Fibroblast of the conjunctiva (primary cell): ENCODE results near the gene KLF12.

Source experiments
- DNase-seq: peaks from one replicate; pipeline ENCODE4 v3.0.0-alpha.2; 2010; ENCODE audit warnings: low read depth

Gene KLF12

GRCh38 chr13:74134777-74135325 lies 647 bp upstream of the KLF12 start:
- no peak for DNase-seq

DNA sequence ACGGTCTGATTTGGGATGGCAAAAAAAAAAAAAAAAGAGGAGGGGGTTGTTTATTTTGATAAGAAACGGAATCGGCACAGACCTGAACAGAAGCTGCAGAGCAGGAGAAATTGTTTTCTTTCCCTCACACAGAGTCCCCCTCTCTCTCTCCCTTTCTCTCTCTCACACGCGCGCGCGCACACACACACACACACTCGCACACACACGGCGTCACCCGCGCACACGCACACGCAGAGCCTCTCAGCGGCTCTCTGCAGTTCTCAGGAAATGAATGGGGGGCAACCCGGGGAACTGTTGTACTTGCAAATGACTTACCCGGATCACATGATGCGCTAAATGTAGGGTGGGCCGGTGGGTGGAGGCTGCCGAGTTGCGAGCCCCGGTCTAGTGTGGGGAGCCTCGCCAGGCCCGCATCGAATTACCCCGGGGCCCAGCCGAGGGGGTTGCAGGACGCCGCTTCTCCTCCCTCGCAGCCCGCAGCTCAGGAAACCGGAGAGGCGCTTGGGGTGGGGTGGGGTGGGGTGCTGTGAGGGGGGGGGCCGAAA lies 475 bp downstream of the KLF12 start:
- DNase-seq: peak; percentile 92

DNA sequence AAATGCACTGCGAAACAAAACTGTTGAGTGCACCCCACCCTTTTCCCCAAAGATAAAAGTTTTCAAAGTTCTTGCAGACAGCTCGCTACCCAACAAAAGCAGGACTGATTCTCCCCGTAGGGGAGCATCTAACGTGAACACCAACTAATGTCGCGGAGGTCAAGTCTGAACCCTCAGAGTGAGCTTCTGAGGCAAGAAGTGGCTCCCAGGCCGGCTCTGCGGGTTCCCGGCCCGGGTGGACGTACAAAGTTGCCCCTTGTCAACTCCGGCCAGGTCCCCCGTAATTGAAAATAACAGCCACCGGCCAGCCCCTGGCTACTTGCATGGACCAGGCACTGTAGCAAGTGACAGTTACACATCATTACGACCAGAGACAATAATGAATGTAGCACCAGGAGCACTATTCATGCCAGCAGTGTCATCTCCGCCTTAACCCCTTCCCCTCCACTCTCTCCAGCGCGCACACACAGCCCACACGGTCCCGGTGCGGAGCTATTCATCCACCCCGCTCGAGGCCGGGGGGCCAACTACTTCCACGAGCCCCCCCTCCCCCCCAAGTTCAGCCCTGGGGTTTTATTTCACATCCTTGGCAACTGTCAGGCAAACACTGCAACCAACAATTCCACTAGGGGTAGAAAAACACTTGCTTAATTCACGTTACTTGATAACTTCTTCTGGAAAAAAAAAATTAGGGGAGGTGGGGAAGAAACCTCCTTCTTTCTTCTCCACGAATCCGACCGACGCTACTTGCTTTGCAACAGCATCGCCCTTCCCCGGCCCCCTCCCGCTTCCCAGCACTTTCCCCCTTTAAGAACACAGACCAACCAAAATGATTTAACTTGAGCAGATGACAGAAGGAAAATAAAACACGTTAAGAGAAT lies 1.2 kb downstream of the KLF12 start:
- no peak for DNase-seq

GRCh38 chr13:74132152-74132775 lies 1.9 kb downstream of the KLF12 start:
- DNase-seq: no peak

- DNase-seq: no peak
These were observed 3.0 kb downstream of the KLF12 start for GRCh38 chr13:74131227-74131626.

GRCh38 chr13:74129500-74130191 lies 4.6 kb downstream of the KLF12 start:
- DNase-seq: no peak

DNA sequence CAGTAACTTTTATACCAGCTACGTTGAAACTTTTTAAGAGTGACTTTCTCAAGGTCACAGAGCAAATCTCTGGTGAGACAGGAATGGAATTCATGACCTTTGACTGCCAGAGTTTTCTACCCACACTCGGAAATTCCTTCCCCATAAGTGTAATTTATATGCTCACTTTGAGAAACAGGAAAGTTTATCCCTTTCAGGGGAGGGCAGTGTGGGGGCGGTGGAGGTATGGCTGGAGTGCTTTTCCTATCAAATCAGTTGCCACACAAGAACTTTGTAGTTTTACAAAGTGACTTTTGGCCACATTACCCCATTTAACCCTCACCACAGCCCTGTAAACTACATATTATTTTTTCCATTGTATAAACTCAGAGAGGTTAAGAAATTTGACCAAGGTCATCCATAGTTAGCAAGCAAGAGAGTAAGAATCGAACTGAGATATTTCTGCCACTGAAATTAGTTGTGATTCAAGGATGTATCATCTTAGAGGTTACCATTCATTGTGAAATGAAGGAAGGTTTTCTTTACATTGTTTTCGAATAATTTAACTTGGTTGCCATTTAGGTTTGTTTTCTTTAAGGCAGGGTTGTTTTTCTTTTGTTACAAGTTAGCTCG lies 5.9 kb downstream of the KLF12 start:
- DNase-seq: no peak

DNA sequence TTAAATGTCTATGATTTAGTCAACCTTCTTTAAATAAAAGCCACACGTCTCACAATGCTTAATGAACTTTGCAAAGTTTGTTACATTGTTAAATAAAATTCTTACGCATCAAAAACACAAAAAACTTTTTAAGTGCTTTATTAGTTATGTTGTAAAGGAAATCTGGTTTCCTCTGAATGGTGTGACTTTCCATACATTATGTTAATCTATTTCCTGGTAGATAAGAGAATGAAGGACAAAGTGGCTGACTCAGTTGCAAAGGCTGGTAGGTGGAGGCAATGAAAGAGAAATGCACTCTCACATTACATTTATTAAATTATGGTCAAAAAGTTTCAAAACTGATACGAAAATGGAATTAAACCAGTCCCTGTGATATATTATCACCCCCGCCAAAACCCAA lies 15.9 kb downstream of the KLF12 start:
- DNase-seq: no peak

DNA sequence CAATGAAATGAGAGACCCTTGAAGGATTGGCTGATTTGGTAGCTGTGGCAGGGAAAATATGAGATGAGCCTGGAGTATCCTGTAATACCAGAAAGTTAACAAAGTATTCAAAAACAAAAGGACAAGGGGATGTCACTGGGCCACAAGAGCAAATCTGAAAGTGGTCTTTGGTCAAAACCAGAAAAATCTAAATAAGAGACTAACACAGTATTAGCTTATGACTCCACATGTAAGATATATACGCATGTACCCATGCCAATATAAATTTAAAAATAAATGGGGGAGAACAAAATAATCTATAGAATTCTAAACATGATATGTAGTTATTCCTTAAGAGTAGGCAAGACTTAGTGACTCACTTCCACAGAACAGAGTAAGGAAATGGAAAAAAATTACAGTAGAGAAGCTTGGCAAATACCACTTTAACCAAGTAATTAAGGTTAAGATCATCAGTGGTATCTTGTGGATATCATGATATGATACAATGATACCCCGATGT lies 16.9 kb downstream of the KLF12 start:
- no peak for DNase-seq

DNA sequence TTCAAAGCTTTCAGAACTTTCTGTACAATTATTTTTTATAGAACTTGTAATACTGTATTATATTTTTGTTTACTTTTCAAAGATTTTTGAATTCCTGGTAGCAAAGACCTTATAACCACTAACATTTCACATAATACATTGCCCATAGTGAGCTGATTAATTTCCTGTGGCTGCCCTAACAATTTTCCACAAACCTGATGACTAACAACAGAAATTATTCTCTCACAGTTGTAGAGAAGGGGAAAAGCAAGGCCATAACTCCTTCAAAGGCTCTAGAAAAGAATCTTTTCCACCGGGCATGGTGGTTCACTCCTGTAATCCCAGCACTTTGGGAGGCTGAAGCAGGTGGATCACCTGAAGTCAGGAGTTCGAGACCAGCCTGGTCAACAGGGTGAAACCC lies 19.1 kb downstream of the KLF12 start:
- no peak for DNase-seq

DNA sequence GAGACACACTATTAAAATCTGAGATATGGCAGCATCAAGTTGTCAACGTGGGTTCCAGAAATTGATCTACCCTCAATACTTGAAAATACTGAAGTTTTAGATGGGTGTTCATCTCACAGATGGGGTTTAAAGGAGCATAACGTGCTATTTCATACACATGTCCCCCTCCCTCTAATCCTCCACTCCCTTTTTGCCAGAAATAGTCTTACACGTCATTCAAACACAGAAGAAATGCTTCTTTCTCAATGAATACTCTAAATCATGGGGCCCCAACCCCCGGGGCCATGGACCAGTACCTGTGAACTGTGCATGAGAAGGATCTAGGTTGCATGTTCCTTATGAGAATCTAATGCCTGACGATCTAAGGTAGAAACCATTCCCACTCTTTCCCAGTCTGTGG lies 19.6 kb downstream of the KLF12 start:
- DNase-seq: no peak

GRCh38 chr13:74114202-74114601 lies 20.0 kb downstream of the KLF12 start:
- DNase-seq: no peak

GRCh38 chr13:74111901-74112824 lies 22.0 kb downstream of the KLF12 start:
- no peak for DNase-seq

DNA sequence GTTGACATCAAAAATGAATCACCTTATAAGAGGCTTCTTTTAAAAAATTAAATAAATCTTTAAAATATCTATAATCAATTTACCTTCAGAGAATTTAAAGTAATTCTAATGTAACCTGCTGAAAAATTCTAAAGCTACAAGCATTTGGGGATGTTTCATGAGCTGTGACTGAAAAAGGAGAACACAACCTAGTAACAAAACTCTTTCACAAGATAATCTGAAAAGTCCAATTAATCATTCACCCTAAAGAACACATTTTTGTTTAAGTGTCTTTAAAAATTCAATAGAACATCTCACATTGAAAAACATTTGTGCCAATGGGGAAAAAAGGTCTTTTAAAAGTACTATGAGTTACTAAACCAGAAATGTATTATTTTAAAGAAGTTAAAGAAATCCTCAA lies 22.8 kb downstream of the KLF12 start:
- no peak for DNase-seq

- DNase-seq: no peak
These were observed 24.2 kb downstream of the KLF12 start for GRCh38 chr13:74110053-74110452.

DNA sequence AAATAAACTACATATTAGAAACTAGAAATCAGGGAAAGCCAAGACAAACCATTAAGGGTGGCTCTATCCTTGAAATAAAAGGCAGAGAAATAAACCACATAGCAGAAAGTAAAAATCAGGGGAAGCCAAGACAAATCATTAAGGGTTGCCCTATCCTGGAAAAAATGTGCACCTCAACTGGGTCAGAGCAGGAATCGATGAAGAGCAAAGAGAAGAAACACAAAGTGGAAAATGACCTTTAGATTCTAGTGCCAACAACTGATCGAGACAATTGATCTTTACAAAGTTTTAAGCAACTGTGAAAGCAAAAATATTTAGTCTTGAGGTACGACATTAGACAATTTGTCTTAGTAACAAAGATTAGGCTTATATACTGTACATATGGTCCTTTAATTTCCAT lies 26.6 kb downstream of the KLF12 start:
- DNase-seq: no peak

DNA sequence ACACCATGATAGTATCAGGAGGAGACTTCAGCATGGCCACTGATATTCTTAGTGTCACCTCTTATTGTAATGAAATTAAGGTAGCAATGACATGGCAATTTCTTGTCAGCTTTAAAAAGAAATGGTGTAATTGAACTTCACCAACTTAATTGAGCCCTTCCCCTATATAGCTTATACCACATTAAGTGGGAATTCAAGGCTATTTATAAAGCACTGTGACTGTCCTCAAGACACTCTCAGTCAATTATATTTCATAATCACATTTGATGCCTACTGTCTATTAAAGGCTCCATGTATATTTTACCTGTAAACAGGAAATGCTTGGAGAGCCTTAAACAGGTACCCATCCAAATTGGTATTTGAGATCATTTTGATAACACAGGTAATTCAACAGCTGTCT lies 28.3 kb downstream of the KLF12 start:
- DNase-seq: no peak

DNA sequence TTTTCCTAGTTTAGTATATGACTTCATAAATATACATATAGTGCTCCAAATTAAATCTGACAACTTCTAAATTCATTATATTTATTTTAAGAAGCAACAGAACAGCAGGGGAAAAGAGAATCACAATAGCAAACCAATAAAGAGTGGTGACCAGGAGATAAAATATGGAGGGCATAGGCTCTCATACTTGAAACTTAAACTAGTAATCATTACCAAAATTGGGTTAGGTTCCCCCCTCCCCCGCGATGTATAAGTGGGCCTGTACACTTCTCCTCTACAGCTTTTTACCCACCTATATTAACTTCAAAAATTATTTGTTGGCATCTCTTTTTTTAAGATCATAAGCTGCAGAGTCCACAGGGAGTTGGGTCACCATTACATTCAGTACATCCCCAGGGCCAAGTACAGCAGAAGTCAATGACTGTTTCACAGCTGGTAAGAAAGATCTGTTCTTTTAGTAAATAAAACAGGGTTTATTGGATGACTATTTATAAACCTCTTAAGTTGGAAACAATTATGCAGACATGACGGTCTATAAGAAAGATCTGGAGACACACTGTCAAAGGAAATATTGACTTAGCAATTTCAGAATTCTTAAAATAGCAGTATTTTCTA lies 29.4 kb downstream of the KLF12 start:
- no peak for DNase-seq

GRCh38 chr13:74103970-74104555 lies 30.1 kb downstream of the KLF12 start:
- DNase-seq: no peak

GRCh38 chr13:74103196-74103595 lies 31.0 kb downstream of the KLF12 start:
- no peak for DNase-seq
